ENCODE data around the gene ZNF221.

- no peak for TF ChIP-seq CTCF (IDR thresholded peaks at IDR 0.05; ENCODE audit: insufficient read depth, low read length, poor library complexity, severe bottlenecking)
- TF ChIP-seq EZH2phosphoT487 (conservative IDR thresholded peaks at IDR 0.05; ENCODE audit: low read length), result no peak
Measured at GRCh38 chr19:43910884-43911283, 40.1 kb upstream of the ZNF221 start.

Data from SU-DHL-6 (cell line).